Measurements from ENCODE around the gene TRIM44.

DNA sequence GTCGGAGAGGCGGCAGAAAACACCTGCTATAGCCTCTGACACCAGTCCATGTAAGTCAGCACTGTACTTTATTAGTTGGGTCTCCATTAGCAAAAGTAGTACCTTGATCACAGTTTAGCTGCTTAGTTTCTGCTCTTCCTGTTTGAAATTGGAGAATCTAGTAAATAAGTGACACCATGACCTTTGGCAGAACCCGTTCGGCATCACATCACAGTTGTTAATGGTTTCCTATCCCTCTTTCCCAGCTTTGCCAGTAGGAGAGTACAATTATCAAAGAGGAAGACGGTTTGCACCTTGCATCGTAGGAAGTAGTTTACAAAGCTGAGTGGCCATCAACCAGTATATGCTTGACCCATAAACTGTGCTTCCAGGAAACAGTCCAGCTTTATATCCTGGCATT is 101.8 kb downstream of the TRIM44 start:
- TF ChIP-seq, protein P1, sequence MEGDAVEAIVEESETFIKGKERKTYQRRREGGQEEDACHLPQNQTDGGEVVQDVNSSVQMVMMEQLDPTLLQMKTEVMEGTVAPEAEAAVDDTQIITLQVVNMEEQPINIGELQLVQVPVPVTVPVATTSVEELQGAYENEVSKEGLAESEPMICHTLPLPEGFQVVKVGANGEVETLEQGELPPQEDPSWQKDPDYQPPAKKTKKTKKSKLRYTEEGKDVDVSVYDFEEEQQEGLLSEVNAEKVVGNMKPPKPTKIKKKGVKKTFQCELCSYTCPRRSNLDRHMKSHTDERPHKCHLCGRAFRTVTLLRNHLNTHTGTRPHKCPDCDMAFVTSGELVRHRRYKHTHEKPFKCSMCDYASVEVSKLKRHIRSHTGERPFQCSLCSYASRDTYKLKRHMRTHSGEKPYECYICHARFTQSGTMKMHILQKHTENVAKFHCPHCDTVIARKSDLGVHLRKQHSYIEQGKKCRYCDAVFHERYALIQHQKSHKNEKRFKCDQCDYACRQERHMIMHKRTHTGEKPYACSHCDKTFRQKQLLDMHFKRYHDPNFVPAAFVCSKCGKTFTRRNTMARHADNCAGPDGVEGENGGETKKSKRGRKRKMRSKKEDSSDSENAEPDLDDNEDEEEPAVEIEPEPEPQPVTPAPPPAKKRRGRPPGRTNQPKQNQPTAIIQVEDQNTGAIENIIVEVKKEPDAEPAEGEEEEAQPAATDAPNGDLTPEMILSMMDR (conservative IDR thresholded peaks at IDR 0.05; ENCODE audit: low read length): no peak
- no peak for TF ChIP-seq EZH2phosphoT487 (IDR thresholded peaks at IDR 0.05; ENCODE audit: borderline replicate concordance)

Data from Loucy (cell line).